ENCODE measurements around the gene TFAP2D. TPM values are rescaled to one million over a fixed set of nuclear protein-coding genes. Genes with fewer than 3 reads are reported as not detected.

Gene TFAP2D
- total RNA-seq, 1 donor from 2014 or later: not detected

GRCh38 chr6:50720623-50721022 is 7.3 kb downstream of the TFAP2D start:
- no peaks in the 10 kb centered on the region for H3K9me3 ChIP-seq
- H3K36me3 ChIP-seq: no peaks in the 10 kb centered on the region
- intact Hi-C loops (cut with DNase I): no loop called here
- no peaks in the 10 kb centered on the region for H3K4me1 ChIP-seq
- peak; percentile 34 for ATAC-seq
- DNase-seq: no peak
- peaks cover 87% of the 10 kb centered on the region for H3K27me3 ChIP-seq
- H3K4me3 ChIP-seq: no peak overlapping the region
- TF ChIP-seq CTCF (IDR thresholded peaks at IDR 0.05): no peak
- no peak overlapping the region for H3K27ac ChIP-seq

- no peak overlapping the region for H3K27ac ChIP-seq
- no peak overlapping the region for H3K4me3 ChIP-seq
- ATAC-seq (no peak), DNase-seq (no peak)
- H3K9me3 ChIP-seq: no peaks in the 10 kb centered on the region
- H3K27me3 ChIP-seq: peaks cover 74% of the 10 kb centered on the region
- no peak for TF ChIP-seq CTCF (IDR thresholded peaks at IDR 0.05)
- H3K4me1 ChIP-seq: no peaks in the 10 kb centered on the region
- intact Hi-C loops (cut with DNase I): no loop called here
- H3K36me3 ChIP-seq: no peaks in the 10 kb centered on the region
These were observed 8.7 kb downstream of the TFAP2D start for GRCh38 chr6:50721978-50722377.

GRCh38 chr6:50722829-50723554 is 9.7 kb downstream of the TFAP2D start:
- H3K36me3 ChIP-seq: no peaks in the 10 kb centered on the region
- H3K27ac ChIP-seq: no peak overlapping the region
- no peak for TF ChIP-seq CTCF (IDR thresholded peaks at IDR 0.05)
- intact Hi-C loops (cut with DNase I): no loop called here
- H3K4me1 ChIP-seq: no peaks in the 10 kb centered on the region
- H3K9me3 ChIP-seq: no peaks in the 10 kb centered on the region
- DNase-seq (no peak), ATAC-seq (no peak)
- peaks cover 69% of the 10 kb centered on the region for H3K27me3 ChIP-seq
- H3K4me3 ChIP-seq: no peak overlapping the region

GRCh38 chr6:50724381-50725124 is 11.2 kb downstream of the TFAP2D start:
- no peaks in the 10 kb centered on the region for H3K4me1 ChIP-seq

GRCh38 chr6:50734488-50734887 is 21.2 kb downstream of the TFAP2D start:
- Histone ChIP-seq H3K4me3 (no peak overlapping the region), H3K9me3 (no peaks in the 10 kb centered on the region), H3K27ac (no peak overlapping the region), H3K4me1 (no peaks in the 10 kb centered on the region), H3K36me3 (no peaks in the 10 kb centered on the region), H3K27me3 (no peaks in the 10 kb centered on the region)
- intact Hi-C loops (cut with DNase I): no loop called here
- no peak for TF ChIP-seq CTCF (IDR thresholded peaks at IDR 0.05)
- ATAC-seq (no peak), DNase-seq (no peak)

More at GRCh38 chr6:50724381-50725124, 11.2 kb downstream of the TFAP2D start:
- Histone ChIP-seq H3K27ac (no peak overlapping the region), H3K27me3 (peaks cover 53% of the 10 kb centered on the region), H3K9me3 (no peaks in the 10 kb centered on the region), H3K4me3 (no peak overlapping the region), H3K36me3 (no peaks in the 10 kb centered on the region)
- ATAC-seq (no peak), DNase-seq (no peak)
- intact Hi-C loops (cut with DNase I): no loop called here
- no peak for TF ChIP-seq CTCF (IDR thresholded peaks at IDR 0.05)

Measured in upper lobe of right lung (tissue), 1 donor.